ENCODE measurements around the gene S1PR4.

DNA sequence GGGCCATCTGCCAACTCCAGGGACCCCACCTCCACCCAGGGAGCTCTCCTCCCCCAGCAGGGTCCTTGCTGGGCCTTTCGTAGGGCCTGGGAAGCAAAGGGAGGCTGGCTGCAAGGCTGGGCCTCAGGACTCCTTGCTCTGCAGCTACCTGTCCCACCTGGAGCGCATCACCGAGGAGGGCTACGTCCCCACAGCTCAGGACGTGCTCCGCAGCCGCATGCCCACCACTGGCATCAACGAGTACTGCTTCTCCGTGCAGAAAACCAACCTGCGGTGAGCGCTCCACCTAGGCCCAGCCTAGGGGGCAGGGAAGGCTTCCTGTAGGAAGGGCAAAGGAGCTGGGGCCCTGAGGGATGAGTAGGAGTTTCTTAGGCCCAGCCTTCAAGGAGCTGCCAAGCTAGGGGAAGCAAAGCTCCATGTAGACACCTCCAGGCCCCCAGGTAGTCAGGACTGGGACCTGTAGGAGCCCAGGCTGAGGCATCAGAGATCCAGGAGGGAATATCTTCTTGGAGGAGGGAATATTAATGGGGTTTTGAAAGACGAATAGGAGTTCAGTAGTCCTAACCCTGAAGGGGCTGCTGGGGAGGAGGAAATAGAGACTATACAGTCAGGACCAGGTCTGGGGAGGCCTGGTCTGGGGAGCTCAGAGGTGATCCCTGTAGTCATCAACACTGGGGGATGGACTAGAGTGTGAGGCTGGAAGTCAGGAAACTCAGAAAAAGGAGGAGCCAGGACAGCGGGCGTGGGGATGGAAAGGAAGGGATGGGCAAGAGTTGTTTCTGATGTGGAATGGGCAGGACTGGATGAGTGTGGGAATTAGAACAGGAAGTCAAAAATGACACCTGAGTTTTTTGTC is 26.8 kb upstream of the S1PR4 start:
- TF ChIP-seq EZH2phosphoT487 (IDR thresholded peaks at IDR 0.05; ENCODE audit: insufficient read depth, low read depth) = no peak
- no peak for TF ChIP-seq EZH2 (IDR thresholded peaks at IDR 0.05; ENCODE audit: insufficient read depth, poor library complexity, severe bottlenecking)
